WI38 (cell line): Measurements from ENCODE around the gene TM4SF5.

ENCODE experiments used
- H3K4me3 ChIP-seq: 2 replicates; pipeline ENCODE4 v1.5.1; 2011; ENCODE audit warnings: low read depth, mild to moderate bottlenecking, control low read depth, low read length
- TF ChIP-seq, protein P1 (sequence below): IDR thresholded peaks from 2 replicates; pipeline ENCODE4 v1.5.1; 2012; ENCODE audit warnings: low read depth, mild to moderate bottlenecking, control low read depth, low read length

The TM4SF5 gene

DNA sequence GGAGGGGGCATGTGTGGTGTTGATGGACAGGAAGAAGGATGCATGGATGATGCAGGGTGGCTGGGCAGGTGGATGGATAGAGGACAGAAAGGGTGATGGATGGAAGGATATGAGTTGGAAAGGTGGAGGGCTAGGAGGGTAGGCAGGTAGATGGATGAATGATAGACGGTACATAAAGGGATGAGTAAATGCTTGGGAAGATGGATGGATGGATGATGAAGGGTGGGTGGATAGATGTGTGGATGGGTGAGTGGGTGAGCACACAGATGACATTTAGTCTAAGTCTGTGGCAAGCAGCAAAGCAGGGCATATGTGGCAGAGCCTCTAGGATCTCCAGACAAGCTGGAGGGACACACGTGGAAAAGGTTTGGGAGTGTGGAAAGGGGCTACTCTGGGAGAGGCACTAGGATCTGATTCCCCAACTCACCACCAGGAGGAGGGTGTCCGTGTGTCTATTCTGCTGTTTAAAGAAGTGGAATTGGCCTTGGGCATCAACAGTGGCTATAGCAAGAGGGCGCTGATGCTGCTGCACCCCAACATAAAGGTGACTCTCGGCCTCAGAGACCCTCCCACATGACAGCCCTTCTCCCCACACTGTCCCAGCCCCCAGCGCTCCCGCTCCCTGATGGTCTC is 43.5 kb downstream of the TM4SF5 start:
- TF ChIP-seq, protein P1, sequence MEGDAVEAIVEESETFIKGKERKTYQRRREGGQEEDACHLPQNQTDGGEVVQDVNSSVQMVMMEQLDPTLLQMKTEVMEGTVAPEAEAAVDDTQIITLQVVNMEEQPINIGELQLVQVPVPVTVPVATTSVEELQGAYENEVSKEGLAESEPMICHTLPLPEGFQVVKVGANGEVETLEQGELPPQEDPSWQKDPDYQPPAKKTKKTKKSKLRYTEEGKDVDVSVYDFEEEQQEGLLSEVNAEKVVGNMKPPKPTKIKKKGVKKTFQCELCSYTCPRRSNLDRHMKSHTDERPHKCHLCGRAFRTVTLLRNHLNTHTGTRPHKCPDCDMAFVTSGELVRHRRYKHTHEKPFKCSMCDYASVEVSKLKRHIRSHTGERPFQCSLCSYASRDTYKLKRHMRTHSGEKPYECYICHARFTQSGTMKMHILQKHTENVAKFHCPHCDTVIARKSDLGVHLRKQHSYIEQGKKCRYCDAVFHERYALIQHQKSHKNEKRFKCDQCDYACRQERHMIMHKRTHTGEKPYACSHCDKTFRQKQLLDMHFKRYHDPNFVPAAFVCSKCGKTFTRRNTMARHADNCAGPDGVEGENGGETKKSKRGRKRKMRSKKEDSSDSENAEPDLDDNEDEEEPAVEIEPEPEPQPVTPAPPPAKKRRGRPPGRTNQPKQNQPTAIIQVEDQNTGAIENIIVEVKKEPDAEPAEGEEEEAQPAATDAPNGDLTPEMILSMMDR, result peak; percentile 32; the same call in 1 of the 2 replicates
- no peak overlapping the region for H3K4me3 ChIP-seq

DNA sequence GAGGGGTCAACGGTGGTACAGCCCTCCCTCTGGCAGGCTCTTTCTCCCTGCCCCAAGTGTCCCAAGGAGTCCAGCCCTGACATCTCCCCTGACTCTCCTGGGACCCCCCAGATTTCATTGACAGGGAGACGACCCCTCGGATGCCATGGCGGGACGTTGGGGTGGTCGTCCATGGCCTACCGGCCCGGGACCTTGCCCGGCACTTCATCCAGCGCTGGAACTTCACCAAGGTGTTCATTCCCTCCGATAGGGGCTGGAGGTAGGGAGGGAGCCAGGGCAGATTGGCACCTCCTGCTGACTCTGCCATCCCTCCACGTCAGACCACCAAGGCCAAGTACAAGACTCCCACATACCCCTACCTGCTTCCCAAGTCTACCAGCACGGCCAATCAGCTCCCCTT is 45.1 kb downstream of the TM4SF5 start:
- TF ChIP-seq, protein P1, result no peak
- no peak overlapping the region for H3K4me3 ChIP-seq

DNA sequence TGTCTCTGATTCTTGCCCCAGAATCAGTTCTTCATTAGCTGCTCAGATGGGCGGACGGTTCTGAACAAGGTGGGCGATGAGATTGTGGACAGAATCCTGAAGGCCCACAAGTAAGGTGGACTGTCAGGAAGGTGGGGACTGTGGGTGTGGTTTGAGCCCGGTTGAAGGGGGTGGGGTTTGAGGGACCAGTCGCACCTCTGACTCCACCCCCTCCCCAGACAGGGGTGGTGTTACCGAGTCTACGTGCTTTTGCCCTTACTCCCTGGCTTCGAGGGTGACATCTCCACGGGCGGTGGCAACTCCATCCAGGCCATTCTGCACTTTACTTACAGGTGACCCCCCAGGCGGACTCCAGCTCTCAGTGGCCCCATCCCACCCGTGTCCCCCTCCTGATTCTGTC is 46.6 kb downstream of the TM4SF5 start:
- TF ChIP-seq, protein P1, result no peak
- no peak overlapping the region for H3K4me3 ChIP-seq

DNA sequence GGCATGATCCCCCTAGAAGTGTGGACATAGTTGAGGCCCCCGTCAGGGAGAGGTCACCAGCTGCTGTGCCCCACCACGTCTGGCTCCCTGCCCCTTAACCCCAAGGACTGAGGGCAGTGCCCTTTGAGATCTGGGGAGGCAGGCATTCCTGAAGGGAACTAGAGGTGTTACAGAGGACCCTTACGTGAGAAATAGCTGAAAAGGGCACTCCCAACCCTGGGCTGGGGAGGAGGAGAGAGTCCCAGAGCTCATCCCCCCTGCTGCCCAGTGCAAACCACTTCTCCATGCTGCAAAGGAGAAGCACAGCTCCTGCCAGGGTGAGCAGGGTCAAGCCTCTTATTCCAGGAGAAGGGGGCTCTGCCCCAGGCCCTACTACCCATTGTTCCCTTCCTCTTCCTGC is 51.1 kb downstream of the TM4SF5 start:
- H3K4me3 ChIP-seq, result no peak overlapping the region
- TF ChIP-seq, protein P1, result no peak

DNA sequence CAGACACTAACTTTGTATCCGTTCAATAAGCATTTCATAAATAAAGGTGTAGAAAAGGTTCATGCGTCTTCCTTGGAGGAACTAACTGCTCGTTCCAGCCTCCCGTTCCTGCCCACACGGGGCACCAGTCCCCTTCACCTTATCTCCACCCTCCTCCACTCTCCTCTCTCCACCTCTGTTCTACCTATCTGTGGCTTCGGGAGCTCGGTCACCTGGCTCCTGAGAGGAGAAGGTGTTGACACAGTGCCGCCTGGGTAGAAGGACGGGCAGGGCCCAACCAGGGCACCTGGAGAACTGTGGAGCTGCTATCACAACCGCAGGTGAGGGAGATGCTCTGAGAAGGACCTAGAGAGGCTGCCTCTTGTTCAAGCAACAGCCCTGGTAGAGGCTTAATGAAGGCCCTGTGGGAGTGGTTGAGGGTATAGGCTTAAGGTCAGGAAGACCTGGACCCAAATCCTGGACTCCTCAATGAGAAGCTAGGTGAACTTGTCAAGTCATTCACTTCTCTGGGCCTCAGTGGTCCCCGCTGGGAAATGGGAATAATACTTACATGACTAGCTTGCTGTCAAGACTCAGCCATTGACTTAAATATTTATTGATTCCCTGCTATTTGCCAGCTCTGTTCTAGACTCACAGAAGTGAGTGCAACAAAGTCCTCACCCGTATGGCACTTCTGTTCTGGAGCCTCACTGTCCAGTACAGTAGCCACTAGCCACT is 51.8 kb downstream of the TM4SF5 start:
- TF ChIP-seq, protein P1, result no peak
- H3K4me3 ChIP-seq, result no peak overlapping the region

DNA sequence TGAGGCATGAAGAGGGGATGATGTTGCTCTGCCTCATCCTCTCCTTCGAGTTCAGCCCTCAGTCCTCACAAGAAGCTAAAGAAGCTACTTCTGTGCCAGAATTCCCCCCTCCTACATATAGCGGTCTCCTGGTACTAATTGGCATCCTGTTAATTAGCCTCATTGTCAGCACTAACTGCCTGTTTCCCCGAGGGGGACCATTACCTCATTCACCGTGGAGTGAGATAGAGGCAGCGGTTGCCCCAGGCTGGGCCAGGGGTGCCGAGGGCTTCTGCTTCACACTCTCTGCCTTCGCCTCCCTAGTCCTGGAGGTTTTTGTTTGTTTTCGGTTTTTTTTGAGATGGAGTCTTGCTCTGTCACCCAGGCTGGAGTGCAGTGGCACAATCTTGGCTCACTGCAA is 55.7 kb downstream of the TM4SF5 start:
- no peak overlapping the region for H3K4me3 ChIP-seq
- TF ChIP-seq, protein P1, result no peak

DNA sequence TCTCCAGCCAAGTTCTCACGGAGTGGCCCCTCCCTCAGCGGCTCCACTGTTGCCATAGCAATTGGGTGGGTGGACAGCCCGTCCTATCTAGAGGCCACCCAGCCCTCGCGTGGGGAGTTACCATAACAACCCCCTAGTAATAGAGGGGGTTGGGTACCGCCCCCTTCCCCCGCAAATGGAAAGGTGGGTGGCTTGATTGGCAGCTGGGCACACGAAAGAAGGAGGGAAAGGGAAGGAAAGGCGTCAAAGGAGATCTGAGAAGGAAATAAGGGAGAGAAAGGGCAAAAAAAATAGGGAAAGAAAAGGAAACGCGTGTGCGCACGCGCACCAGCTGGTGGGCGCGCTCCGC is 61.1 kb downstream of the TM4SF5 start:
- H3K4me3 ChIP-seq, result peak overlapping the region; percentile 84
